ENCODE data around the gene DDX42. TPM values are rescaled to one million over a fixed set of nuclear protein-coding genes. Genes with fewer than 3 reads are reported as not detected.

Gene DDX42
- total RNA-seq = 100 to 1,000 TPM; 154 to 171 TPM
- 105 TPM for polyA plus RNA-seq (2013, experiment 1 of 2)
- polyA plus RNA-seq (2013, experiment 2 of 2) = 90.8 TPM
- long read RNA-seq, experiment 1, transcript DDX42-214 (1 exons, 2,244 nt) = major isoform, 44 of 60 reads
- long read RNA-seq, experiment 1, partial matches to known transcripts = 5 of 60 reads
- long read RNA-seq, experiment 1, other reads (novel, unspliced or antisense) = 8 of 60 reads
- long read RNA-seq, experiment 2, full-length matches to known transcripts = 134 of 219 reads
- long read RNA-seq, experiment 2, partial matches to known transcripts = 34 of 219 reads
- long read RNA-seq, experiment 2, other reads (novel, unspliced or antisense) = 51 of 219 reads
- long read RNA-seq, experiment 3, transcript DDX42-202 (18 exons, 3,939 nt) = major isoform, 6 of 59 reads
- long read RNA-seq, experiment 3, partial matches to known transcripts = 31 of 59 reads
- long read RNA-seq, experiment 3, other reads (novel, unspliced or antisense) = 15 of 59 reads
- long read RNA-seq, experiment 4, transcript DDX42-214 (1 exons, 2,244 nt) = major isoform, 39 of 47 reads
- long read RNA-seq, experiment 4, partial matches to known transcripts = 3 of 47 reads
- long read RNA-seq, experiment 4, other reads (novel, unspliced or antisense) = 3 of 47 reads

GRCh38 chr17:63774141-63774968 lies at the start of gene DDX42:
Gene DDX42, plus strand, starts transcription at chr17:63774170. Its CDS starts 12,880 bp downstream, at chr17:63787050.
- Mint-ChIP-seq H3K36me3 (ENCODE audit: low read depth) (peaks cover 25% of the 10 kb centered on the region), H3K27me3 (ENCODE audit: insufficient read depth) (no peaks in the 10 kb centered on the region), H3K27ac (peak within 1 kb of the TSS; percentile 100), H3K9me3 (no peaks in the 10 kb centered on the region), H3K4me3 (peak within 1 kb of the TSS; percentile 97), H3K4me1 (peaks cover 13% of the 10 kb centered on the region)
- peak within 1 kb of the TSS; percentile 97 for H3K9ac ChIP-seq (ENCODE audit: extremely low read depth, low read length, poor library complexity, severe bottlenecking)
- peak; percentile 98 for DNase-seq
- peak within 1 kb of the TSS; percentile 100 for H3K27ac ChIP-seq (ENCODE audit: low read depth, low read length)
- H3K27me3 ChIP-seq (ENCODE audit: control insufficient read depth, insufficient read depth, low read length, poor library complexity, severe bottlenecking) = no peaks in the 10 kb centered on the region
- peak within 1 kb of the TSS; percentile 99 for H3K4me3 ChIP-seq (ENCODE audit: low read length)
- no peaks in the 10 kb centered on the region for H3K9me3 ChIP-seq (ENCODE audit: control insufficient read depth, low read length)
- 0% methylated on average over 16 to 65 of the region's 67 CpGs for WGBS, 2 experiments (ENCODE audit: insufficient coverage in 1 of 2, insufficient read length in 1 of 2)
- no peaks in the 10 kb centered on the region for H3K4me1 ChIP-seq (ENCODE audit: control insufficient read depth, insufficient read depth, low read length)
- TF ChIP-seq CTCF (conservative IDR thresholded peaks at IDR 0.05) = peak; percentile 32
- peaks cover 39% of the 10 kb centered on the region for H3K36me3 ChIP-seq (ENCODE audit: control insufficient read depth, insufficient read depth, low read length)

- no peak for DNase-seq
- WGBS, 2 experiments (ENCODE audit: insufficient coverage in 1 of 2, insufficient read length in 1 of 2) = 96 to 97% methylated on average over 7 to 8 of the region's 8 CpGs
- no peaks in the 10 kb centered on the region for H3K9me3 ChIP-seq (ENCODE audit: control insufficient read depth, low read length)
- TF ChIP-seq CTCF (conservative IDR thresholded peaks at IDR 0.05) = no peak
- peaks cover 4% of the 10 kb centered on the region for H3K36me3 Mint-ChIP-seq (ENCODE audit: low read depth)
- no peaks in the 10 kb centered on the region for H3K27me3 Mint-ChIP-seq (ENCODE audit: insufficient read depth)
- no peak overlapping the region for H3K27ac ChIP-seq (ENCODE audit: low read depth, low read length)
- H3K4me1 Mint-ChIP-seq = peaks cover 3% of the 10 kb centered on the region
- H3K9me3 Mint-ChIP-seq = no peaks in the 10 kb centered on the region
- no peak overlapping the region for H3K27ac Mint-ChIP-seq
- no peaks in the 10 kb centered on the region for H3K36me3 ChIP-seq (ENCODE audit: control insufficient read depth, insufficient read depth, low read length)
- H3K27me3 ChIP-seq (ENCODE audit: control insufficient read depth, insufficient read depth, low read length, poor library complexity, severe bottlenecking) = no peaks in the 10 kb centered on the region
- H3K4me3 ChIP-seq (ENCODE audit: low read length) = no peak overlapping the region
- no peak overlapping the region for H3K9ac ChIP-seq (ENCODE audit: extremely low read depth, low read length, poor library complexity, severe bottlenecking)
- H3K4me3 Mint-ChIP-seq = no peak overlapping the region
- H3K4me1 ChIP-seq (ENCODE audit: control insufficient read depth, insufficient read depth, low read length) = no peaks in the 10 kb centered on the region
Measured at GRCh38 chr17:63735691-63736090, 38.3 kb upstream of the DDX42 start.

- 39 to 44% methylated on average over 5 to 7 of the region's 12 CpGs for WGBS, 2 experiments (ENCODE audit: insufficient coverage in 1 of 2, insufficient read length in 1 of 2)
Measured at GRCh38 chr17:63740464-63741142, 33.4 kb upstream of the DDX42 start.

More at GRCh38 chr17:63740464-63741142, 33.4 kb upstream of the DDX42 start:
- no peaks in the 10 kb centered on the region for H3K9me3 Mint-ChIP-seq
- Histone ChIP-seq H3K9ac (ENCODE audit: extremely low read depth, low read length, poor library complexity, severe bottlenecking) (peak overlapping the region; percentile 80), H3K4me3 (ENCODE audit: low read length) (peak overlapping the region; percentile 98), H3K27ac (ENCODE audit: low read depth, low read length) (no peak overlapping the region), H3K4me1 (ENCODE audit: control insufficient read depth, insufficient read depth, low read length) (no peaks in the 10 kb centered on the region), H3K9me3 (ENCODE audit: control insufficient read depth, low read length) (no peaks in the 10 kb centered on the region), H3K36me3 (ENCODE audit: control insufficient read depth, insufficient read depth, low read length) (peaks cover 3% of the 10 kb centered on the region), H3K27me3 (ENCODE audit: control insufficient read depth, insufficient read depth, low read length, poor library complexity, severe bottlenecking) (no peaks in the 10 kb centered on the region)
- H3K27ac Mint-ChIP-seq = peak overlapping the region; percentile 92
- H3K27me3 Mint-ChIP-seq (ENCODE audit: insufficient read depth) = no peaks in the 10 kb centered on the region
- H3K4me3 Mint-ChIP-seq = peak overlapping the region; percentile 87
- H3K4me1 Mint-ChIP-seq = peaks cover 5% of the 10 kb centered on the region
- peaks cover 5% of the 10 kb centered on the region for H3K36me3 Mint-ChIP-seq (ENCODE audit: low read depth)
- no peak for DNase-seq
- no peak for TF ChIP-seq CTCF (conservative IDR thresholded peaks at IDR 0.05)

All from endodermal cell (in vitro differentiated cells).